Natural killer cell (primary cell): ENCODE data around the gene GNAT1. TPM values are rescaled to one million over a fixed set of nuclear protein-coding genes. Genes with fewer than 3 reads are reported as not detected.

Experiments
- ATAC-seq, 3 donors: fragments of 150-1000 bp in 2 of 3; fragments of 200-7000 bp in 1 of 3; cut with Tn5 transposase; 1 replicate in 1 of 3; 2 replicates in 2 of 3; pipeline ENCODE4 v1.10.0; 2021; ENCODE audit warnings: mild to moderate bottlenecking in 2 of 3, moderate library complexity in 2 of 3
- DNase-seq, 2 donors: peaks; one replicate each; pipeline versions ENCODE4 v3.0.0 to v3.0.0-alpha.2; 2013 to 2021; ENCODE audit warnings: mixed read lengths in 1 of 2
- H3K27ac ChIP-seq: one replicate; pipeline ENCODE4 v1.5.1; 2013; ENCODE audit warnings: mild to moderate bottlenecking, low read length
- H3K27me3 ChIP-seq: one replicate; pipeline ENCODE4 v1.6.1; 2013; ENCODE audit warnings: low read length; ENCODE audit not compliant: control insufficient read depth, insufficient read depth
- H3K36me3 ChIP-seq: one replicate; pipeline ENCODE4 v1.6.1; 2013; ENCODE audit warnings: low read length; ENCODE audit not compliant: control insufficient read depth, insufficient read depth
- H3K4me1 ChIP-seq: one replicate; pipeline ENCODE4 v1.6.1; 2013; ENCODE audit warnings: low read length; ENCODE audit not compliant: control insufficient read depth, insufficient read depth
- H3K4me3 ChIP-seq: one replicate; pipeline ENCODE4 v1.5.1; 2013; ENCODE audit warnings: low read length
- H3K9me3 ChIP-seq: one replicate; pipeline ENCODE4 v1.6.1; 2013; ENCODE audit warnings: low read length; ENCODE audit not compliant: control insufficient read depth, insufficient read depth
- H3K27ac Mint-ChIP-seq, 2 donors: one replicate each; pipeline ENCODE4 v1.8.0; 2022; ENCODE audit warnings: mild to moderate bottlenecking in 2 of 2, mixed read lengths in 2 of 2, moderate library complexity in 1 of 2
- H3K27me3 Mint-ChIP-seq, 2 donors: one replicate each; pipeline ENCODE4 v1.8.0; 2022; ENCODE audit warnings: low read depth in 2 of 2, mixed read lengths in 2 of 2
- H3K36me3 Mint-ChIP-seq: one replicate; pipeline ENCODE4 v1.8.0; 2022; ENCODE audit warnings: mixed read lengths
- H3K4me1 Mint-ChIP-seq, 2 donors: one replicate each; pipeline ENCODE4 v1.8.0; 2022; ENCODE audit warnings: mixed read lengths in 2 of 2
- H3K4me3 Mint-ChIP-seq: one replicate; pipeline ENCODE4 v1.8.0; 2022; ENCODE audit warnings: mild to moderate bottlenecking, moderate library complexity, mixed read lengths
- H3K9me3 Mint-ChIP-seq, 2 donors: one replicate each; pipeline ENCODE4 v1.8.0; 2022; ENCODE audit warnings: mixed read lengths in 2 of 2
- CTCF ChIP-seq: fragments of 200-600 bp; IDR thresholded peaks from one replicate; pipeline ENCODE4 v1.8.0; 2022; ENCODE audit warnings: antibody characterized with exemption
- WGBS: methylation state at CpG from one replicate; pipeline ENCODE4 v1.1.7; 2013; ENCODE audit warnings: missing lambda C conversion rate; ENCODE audit not compliant: insufficient coverage; 5-methylcytosine and 5-hydroxymethylcytosine counted together
- intact Hi-C: fragments of 100-400 bp; cut with micrococcal nuclease; formaldehyde crosslinking; loops from one replicate; pipeline ENCODE4 v1.14.2; 2022
- total RNA-seq, 4 donors: library from RNA; stranded (reverse); fragments of 120-200 nt in 1 of 4; gene quantifications; one replicate each; pipeline versions ENCODE4 v1.2.3 to v1.2.4, GENCODE V29; 2013 to 2022

GNAT1 gene
- total RNA-seq, 3 donors from 2014 or later (not counting 1 experiment from before 2014, with no cell fraction given): not detected

DNA sequence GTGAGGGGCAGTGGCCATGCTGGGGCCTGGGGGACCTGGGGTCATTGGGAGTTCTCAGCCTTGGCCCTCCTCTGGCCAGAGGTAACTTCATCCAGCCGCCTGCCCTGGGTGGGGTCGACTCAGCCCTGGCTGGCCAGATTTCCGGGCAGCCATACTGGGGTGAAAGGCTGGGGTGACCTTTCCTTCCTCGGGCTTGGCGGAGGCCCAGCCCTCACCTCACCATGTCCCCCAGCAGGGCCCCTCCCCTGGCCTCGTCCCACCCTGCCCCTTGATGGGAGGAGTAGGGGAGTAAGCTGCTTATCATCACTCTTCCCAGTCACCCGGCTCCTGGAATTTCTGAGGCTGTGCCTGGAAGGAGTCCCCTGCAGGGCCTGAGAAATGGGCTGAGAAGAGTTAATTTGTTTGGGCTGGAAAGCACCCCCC lies 30.8 kb upstream of the GNAT1 start:
- ATAC-seq (no peak), DNase-seq (no peak)
- Mint-ChIP-seq H3K27ac (no peak overlapping the region), H3K9me3 (no peaks in the 10 kb centered on the region), H3K36me3 (no peaks in the 10 kb centered on the region), H3K27me3 (peaks cover 17 to 24% of the 10 kb centered on the region in 2 donors), H3K4me3 (no peak overlapping the region), H3K4me1 (peaks cover 0 to 14% of the 10 kb centered on the region in 2 donors)
- no peak for TF ChIP-seq CTCF
- H3K27me3 ChIP-seq: peaks cover 13% of the 10 kb centered on the region
- no peak overlapping the region for H3K4me3 ChIP-seq
- intact Hi-C loops: no loop called here
- 87% methylated on average over 4 of the region's 7 CpGs for WGBS
- no peaks in the 10 kb centered on the region for H3K9me3 ChIP-seq
- no peaks in the 10 kb centered on the region for H3K36me3 ChIP-seq
- H3K4me1 ChIP-seq: peaks cover 10% of the 10 kb centered on the region
- no peak overlapping the region for H3K27ac ChIP-seq

GRCh38 chr3:50161320-50161719 lies 30.1 kb upstream of the GNAT1 start:
- H3K4me1 ChIP-seq: peaks cover 5% of the 10 kb centered on the region
- ATAC-seq (no peak), DNase-seq (no peak)
- no peak overlapping the region for H3K27ac ChIP-seq
- peaks cover 10 to 18% of the 10 kb centered on the region in 2 donors for H3K27me3 Mint-ChIP-seq
- TF ChIP-seq CTCF: no peak
- no peak overlapping the region for H3K27ac Mint-ChIP-seq
- no peaks in the 10 kb centered on the region for H3K9me3 Mint-ChIP-seq
- intact Hi-C loops: no loop called here
- WGBS: 94% methylated on average over 13 of the region's 13 CpGs
- no peaks in the 10 kb centered on the region for H3K36me3 ChIP-seq
- no peaks in the 10 kb centered on the region for H3K9me3 ChIP-seq
- no peak overlapping the region for H3K4me3 Mint-ChIP-seq
- H3K27me3 ChIP-seq: peaks cover 5% of the 10 kb centered on the region
- H3K4me1 Mint-ChIP-seq: peaks cover 0 to 9% of the 10 kb centered on the region in 2 donors
- H3K36me3 Mint-ChIP-seq: no peaks in the 10 kb centered on the region
- no peak overlapping the region for H3K4me3 ChIP-seq

DNA sequence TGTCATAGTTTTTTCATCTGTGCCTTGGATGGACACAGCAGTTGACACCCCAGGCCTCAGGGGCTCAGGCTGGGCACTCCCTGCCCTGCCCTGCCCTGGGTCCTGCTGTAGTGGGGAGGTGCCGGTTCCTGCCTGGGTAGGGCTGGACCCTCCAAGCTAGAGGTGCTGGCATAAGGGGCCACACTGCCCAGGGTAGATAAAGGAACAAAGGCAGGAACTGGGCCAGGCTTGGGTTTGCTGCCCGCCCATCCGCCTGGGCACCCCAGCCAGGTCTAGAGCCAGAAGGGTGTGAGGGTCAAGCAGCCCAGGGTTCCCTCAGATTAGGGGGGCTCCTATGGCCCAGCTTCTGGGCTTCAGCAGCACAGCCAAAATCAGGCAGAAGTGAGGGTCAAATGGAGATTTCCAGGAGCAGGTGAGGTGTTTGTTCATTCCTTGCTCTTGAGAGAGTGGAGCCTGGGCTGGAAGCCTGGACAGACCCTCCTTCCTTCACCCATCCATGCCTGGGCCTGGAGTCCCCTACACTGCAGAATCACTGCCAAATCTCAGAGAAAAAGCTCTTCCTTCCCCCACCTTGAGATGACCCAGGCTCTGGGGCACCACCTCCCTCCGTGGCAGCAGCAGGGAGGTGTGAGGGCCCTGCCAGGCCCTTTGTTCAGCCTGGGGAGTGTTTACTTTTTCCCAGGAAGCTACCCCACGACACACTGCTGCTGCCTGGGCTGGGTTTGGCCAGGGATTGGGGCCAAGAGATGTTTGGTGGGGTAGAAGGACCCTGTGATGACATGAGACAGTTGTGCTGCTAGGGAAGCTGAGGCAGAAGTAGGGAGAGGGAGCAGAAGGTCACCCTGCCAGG lies 29.2 kb upstream of the GNAT1 start:
- H3K4me3 ChIP-seq: no peak overlapping the region
- ATAC-seq (no peak), DNase-seq (no peak)
- H3K36me3 Mint-ChIP-seq: no peaks in the 10 kb centered on the region
- no peak for TF ChIP-seq CTCF
- intact Hi-C loops: no loop called here
- no peaks in the 10 kb centered on the region for H3K4me1 ChIP-seq
- H3K9me3 Mint-ChIP-seq: no peaks in the 10 kb centered on the region
- no peaks in the 10 kb centered on the region for H3K9me3 ChIP-seq
- peaks cover 0 to 4% of the 10 kb centered on the region in 2 donors for H3K4me1 Mint-ChIP-seq
- H3K27ac Mint-ChIP-seq: no peak overlapping the region
- no peak overlapping the region for H3K4me3 Mint-ChIP-seq
- no peak overlapping the region for H3K27ac ChIP-seq
- no peaks in the 10 kb centered on the region for H3K36me3 ChIP-seq
- peaks cover 6 to 11% of the 10 kb centered on the region in 2 donors for H3K27me3 Mint-ChIP-seq
- WGBS: 87% methylated on average over 5 of the region's 5 CpGs
- no peaks in the 10 kb centered on the region for H3K27me3 ChIP-seq
